Measurements from ENCODE around the gene SCT.

The SCT gene

DNA sequence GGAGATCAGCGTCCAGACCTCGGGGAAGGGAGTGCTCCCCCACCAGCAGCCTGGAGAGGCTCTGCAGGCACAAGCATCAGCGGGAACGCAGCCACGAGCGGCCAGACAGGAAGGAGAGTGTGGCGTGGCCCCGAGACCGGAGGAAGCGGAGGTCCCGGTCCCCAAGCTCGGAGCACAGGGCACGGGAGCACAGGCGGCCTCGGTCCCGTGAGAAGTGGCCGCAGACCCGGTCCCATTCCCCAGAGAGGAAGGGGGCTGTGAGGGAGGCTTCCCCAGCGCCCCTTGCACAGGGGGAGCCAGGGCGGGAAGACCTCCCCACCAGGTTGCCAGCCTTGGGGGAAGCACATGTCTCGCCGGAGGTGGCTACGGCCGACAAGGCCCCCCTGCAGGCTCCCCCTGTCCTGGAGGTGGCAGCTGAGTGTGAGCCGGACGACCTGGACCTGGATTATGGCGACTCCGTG is 18.2 kb downstream of the SCT start:
- no peak for DNase-seq

GRCh38 chr11:607971-608659 is 18.9 kb downstream of the SCT start:
- no peak for DNase-seq

- DNase-seq, result no peak
Observed at GRCh38 chr11:607020-607780, 19.8 kb downstream of the SCT start.

DNA sequence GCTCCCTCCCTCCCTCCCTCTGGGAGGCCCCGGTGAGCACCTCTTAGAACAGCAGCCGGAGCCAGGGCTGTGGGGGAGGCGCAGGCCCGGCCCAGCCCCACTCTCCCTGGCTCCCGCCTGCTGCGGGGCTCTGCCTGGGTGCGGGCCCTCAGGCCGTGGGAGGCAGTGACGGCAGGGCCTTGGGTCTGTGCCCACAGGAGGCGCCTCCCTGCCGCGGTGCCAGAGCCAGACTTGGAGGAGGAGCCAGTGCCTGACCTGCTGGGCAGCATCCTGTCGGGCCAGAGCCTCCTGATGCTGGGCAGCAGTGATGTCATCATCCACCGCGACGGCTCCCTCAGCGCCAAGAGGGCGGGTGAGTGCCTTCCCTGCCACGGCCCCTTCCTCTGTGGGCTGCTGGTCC is 20.7 kb downstream of the SCT start:
- no peak for DNase-seq

GRCh38 chr11:605286-606129 is 21.5 kb downstream of the SCT start:
- DNase-seq, result no peak

DNA sequence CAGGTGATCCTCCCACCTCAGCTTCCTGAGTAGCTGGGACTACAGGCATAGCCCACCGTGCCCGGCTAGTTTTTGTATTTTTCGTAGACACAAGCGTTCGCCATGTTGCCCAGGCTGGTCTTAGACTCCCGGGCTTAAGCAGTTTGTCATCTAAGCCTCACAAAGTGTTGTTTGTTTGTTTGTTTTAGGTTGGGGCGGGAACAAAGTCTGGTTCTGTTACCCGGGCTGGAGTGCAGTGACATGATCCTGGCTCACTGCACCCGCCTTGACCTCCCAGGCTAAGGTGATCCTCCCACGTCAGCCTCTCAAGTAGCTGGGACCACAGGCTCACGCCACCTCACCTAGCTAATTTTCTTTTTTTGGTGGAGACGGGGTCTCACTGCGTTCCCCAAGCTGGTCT is 23.8 kb downstream of the SCT start:
- DNase-seq, result no peak

DNA sequence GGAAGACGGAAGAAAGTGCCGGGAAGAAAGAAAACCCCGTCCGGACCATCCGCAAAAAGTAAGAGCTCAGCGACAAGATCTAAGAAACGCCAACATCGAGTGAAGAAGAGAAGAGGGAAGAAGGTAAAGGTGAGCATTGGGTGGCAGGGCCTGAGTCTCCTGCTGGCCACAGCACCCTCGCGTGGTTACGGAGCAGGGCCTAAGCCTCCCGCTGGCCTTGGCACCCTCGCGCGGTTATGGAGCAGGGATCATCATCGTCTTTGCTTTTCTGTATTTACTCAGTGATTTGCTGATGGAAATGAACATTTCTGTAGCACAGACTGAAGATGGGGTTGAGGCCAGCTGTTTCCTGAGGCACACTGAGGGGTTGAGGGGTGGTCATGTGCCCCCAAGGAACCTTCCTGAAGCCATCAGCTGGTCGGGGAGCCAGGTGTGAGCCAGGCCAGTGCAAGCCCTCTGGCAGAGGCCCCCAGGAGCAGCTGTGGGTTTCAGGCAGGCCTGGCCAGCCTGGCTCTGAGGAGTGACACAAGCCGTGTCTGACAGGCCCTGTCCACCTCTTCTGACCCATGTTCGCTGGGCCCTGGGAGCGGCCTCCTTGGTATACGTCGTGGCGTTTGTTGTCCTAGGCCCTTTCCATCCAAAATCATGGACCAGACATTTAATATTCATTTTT is 25.3 kb downstream of the SCT start:
- DNase-seq, result no peak

DNA sequence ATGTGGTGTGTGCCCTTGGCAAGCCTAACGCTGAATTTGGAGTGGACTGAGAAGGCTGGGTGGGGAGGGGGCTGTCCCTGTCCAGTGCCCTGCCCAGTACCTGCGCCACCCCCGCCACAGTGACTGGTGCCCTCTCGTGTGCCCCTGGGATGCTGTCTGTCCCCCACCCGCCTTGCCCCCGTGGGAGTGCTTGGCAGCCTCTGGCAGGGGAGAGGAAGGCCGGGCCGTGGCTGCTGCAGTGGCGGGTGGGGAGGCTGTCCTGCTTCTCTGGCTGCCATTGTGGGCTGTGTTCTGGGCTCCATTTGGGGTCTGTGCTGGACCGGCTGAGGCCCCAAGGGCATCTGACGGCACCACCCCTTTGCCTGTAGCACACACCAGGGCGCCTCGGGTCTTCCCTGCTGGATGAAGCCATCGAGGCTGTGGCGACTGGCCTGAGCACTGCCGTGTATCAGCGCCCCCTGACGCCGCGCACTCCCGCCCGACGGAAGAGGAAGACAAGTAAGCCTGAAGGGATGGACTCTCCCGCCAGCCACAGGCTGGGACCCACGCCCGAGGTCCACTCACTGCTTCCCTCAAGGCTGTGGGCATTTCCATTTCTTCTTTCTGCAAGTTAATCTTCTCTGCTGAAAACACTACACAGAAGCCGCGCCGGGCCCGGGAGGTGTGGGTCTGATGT is 28.8 kb downstream of the SCT start:
- no peak for DNase-seq

DNA sequence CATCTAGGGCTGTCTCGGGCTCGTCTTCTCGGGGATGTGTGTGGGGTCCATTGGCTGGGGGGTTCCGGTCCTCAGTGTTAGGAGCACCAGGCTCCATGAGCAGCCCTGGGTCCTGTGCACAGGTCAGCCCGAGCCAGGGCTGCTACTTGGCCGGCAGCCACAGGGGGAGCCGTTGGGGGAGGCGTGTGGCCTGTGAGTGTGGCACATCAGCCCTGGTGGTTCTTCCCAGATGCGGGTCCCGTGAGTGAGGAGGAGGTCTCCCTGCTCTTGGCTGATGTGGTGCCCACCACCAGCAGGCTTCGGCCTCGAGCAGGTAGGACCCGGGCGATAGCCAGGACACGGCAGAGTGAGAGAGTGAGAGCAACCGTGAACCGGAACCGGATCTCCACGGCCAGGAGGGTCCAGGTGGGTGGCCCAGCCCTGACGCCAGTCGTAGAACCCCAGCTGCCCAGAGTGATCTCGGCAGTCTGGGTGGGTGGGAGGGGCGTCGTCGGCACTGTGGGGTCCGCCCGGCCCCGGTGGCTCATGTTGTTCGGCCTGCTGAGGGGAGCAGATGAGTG is 29.7 kb downstream of the SCT start:
- DNase-seq, result peak; percentile 82

- no peak for DNase-seq
Observed at GRCh38 chr11:596374-596773, 30.6 kb downstream of the SCT start.

GRCh38 chr11:595400-595799 is 31.6 kb downstream of the SCT start:
- no peak for DNase-seq

GRCh38 chr11:593347-593746 is 33.6 kb downstream of the SCT start:
- DNase-seq, result no peak

- DNase-seq, result no peak
Observed at GRCh38 chr11:592918-593317, 34.1 kb downstream of the SCT start.

- DNase-seq, result no peak
Observed at GRCh38 chr11:592501-592900, 34.5 kb downstream of the SCT start.

DNA sequence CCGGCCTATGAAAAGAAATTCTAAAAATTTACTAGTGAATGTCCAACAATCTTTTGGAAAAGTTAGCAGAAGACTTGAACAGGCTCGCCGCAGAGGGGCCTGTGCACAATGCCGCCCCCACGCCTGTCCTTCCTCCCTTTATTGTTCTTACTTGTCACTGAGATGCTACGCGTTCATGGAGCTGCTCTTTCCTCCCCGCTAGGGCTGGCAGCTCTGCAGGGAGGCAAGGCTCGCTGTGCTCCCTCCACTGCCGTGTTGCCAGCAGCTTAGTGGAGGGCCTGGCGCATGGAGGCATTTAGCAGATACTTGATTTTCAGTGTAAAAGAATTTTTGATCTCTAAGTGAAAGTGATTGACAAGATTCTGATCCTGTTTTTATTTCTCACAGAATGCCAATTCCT is 36.0 kb downstream of the SCT start:
- no peak for DNase-seq

GRCh38 chr11:589798-590197 is 37.2 kb downstream of the SCT start:
- no peak for DNase-seq

DNA sequence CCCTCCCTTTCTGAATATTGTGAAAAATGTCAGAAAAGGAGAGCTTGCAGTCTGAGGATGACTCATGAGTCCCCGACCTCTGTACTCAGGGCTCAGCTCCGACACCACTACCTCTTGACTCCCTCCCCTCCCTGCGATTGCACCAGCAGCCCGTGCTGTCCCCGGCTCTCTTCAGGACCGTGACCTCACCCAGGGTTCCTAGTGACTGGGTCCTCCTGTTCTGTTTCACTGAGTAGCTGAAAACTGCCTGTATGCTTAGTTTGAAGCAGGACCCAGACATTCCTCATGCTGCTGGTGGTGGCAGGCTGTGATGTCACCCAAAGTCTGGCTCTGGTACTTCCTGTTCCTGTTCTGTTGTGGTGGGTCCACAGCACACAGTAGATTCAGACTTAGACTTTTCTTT is 39.0 kb downstream of the SCT start:
- DNase-seq, result no peak

DNA sequence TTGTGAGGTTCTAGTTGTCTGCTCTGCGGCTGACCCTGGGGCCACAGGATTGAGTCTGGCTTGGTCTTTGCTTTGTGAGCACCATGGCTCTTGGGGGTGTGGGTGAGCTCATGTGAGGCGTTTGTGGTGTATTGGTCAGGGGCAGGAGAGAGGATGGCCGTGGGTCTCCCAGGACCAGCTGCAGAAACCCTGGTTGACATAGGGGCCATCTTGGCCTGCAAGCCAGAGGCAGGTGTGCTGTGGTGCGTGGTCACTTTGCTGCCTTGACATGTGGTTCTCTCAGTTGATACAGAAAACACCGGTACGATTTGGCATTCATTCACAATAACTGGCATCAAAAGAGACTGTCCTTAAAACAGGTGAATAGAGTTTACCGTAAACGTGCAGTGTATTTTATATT is 39.4 kb downstream of the SCT start:
- DNase-seq, result no peak

- DNase-seq, result no peak
Observed at GRCh38 chr11:586376-587316, 40.3 kb downstream of the SCT start.

DNA sequence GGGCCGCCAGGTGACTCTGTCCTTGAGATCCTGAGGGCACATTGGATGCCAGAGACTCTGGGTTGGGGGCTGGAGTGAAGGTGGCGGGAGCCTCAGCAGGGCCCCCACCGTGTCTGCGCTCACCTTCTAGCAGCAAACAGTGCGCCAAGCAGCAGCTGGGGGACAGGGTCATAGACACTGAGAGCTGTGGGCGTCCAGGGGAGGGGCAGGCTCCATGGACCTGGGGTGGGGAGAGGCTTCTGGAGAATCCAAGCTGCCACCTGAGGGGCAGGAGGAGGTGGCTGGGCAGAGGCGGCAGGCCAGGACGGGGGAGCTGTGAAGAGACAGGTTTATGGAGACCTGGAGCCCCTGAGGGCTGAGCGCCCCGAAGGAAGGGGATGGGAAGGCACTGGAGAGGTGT is 42.7 kb downstream of the SCT start:
- no peak for DNase-seq

DNA sequence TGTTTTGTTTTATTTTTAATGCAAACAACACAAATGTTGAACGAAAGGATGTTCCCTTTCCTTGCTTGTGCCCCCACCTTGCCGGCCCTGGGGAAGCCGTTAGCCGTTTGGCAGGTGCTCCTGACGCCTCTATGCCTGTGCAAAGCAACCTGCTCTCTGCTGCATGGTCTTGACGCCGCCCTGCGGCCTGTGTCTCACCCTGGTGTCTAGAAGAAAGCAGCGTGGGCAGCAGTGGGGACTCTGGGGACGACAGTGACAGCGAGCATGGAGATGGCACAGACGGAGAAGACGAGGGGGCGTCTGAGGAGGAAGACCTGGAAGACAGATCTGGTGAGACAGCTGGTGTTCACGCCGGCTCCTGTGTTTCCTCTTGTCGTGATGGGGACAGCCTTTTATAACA is 45.2 kb downstream of the SCT start:
- DNase-seq, result no peak
